ENCODE measurements around the gene PPTC7. TPM values are rescaled to one million over a fixed set of nuclear protein-coding genes. Genes with fewer than 3 reads are reported as not detected.

The PPTC7 gene
- total RNA-seq, 2 experiments from 2014 or later = 53.8 to 54.8 TPM

DNA sequence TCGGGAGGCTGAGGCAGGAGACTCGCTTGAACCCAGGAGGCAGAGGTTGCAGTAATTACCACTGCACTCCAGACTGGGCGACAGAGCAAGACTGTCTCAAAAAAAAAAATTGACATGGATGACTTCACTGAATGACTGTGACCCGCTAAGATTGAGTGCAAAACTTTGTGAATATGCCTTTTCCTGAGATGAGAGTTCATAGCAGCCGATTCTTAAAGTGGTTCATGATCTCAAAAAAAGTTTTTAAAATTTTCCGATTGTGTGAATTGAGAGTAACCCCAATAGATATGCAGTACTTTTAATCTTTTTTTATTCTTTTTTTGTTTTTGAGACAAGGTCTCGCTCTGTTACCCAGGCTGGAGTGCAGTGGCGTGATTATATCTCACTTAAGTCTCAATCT, 32.1 kb upstream of the PPTC7 start:
- H3K4me1 ChIP-seq (ENCODE audit: insufficient read depth, low read length) = peaks cover 17% of the 10 kb centered on the region
- POLR2A ChIA-PET = no interaction called here
- intact Hi-C loops (cut with DNase I, micrococcal nuclease) = loop anchor here (2.0 to 10.0 kb wide), 5 partner anchors 84 to 490 kb away; partner anchors contain the start of genes ATP2A2 (in 1 of the 2) and IFT81 (in 1 of the 2)

DNA sequence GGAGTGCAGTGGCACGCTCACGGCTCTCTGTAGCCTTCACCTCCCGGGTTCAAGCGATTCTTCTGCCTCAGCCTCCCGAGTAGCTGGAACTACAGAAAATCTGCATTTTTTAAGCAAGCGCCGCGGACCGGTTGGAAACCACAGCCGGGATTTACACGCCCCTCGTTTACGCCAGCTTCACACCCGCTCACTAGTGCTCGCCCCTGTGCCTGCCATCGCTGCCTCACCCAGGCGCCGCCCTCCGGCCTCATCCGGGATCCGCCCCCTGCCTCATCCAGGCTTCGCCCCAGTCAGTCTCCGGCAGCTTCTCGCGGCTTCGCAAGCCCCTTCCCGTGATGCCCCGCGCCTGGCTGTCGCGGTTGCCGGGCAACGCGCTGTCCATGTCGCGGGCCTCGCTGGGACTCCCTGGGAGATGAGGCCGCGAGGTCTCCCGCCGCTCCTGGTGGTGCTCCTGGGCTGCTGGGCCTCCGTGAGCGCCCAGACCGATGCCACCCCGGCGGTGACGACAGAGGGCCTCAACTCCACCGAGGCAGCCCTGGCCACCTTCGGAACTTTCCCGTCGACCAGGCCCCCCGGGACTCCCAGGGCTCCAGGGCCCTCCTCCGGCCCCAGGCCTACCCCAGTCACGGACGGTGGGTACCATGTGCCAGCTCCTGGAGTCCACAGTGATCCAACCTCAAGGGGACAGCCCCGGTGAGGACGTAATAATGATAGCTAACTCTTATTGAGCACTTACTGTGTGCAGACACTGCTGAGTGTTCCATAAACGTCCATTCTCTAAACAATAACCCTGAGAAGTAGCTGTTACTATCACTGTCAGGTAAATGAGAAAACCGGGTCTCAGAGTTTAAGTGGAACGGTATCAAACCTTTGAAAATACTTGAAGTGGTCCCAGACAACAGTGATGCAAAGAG, 30.9 kb upstream of the PPTC7 start, which contains the start of gene TCTN1:
TSS of gene TCTN1 (plus strand) at position 359 of the 914 bp plus-strand sequence. CDS start at position 413, 54 bp downstream.
- H3K4me3 ChIP-seq (ENCODE audit: low read length) = peak within 1 kb of the TSS; percentile 73
- TF ChIP-seq, protein P1, sequence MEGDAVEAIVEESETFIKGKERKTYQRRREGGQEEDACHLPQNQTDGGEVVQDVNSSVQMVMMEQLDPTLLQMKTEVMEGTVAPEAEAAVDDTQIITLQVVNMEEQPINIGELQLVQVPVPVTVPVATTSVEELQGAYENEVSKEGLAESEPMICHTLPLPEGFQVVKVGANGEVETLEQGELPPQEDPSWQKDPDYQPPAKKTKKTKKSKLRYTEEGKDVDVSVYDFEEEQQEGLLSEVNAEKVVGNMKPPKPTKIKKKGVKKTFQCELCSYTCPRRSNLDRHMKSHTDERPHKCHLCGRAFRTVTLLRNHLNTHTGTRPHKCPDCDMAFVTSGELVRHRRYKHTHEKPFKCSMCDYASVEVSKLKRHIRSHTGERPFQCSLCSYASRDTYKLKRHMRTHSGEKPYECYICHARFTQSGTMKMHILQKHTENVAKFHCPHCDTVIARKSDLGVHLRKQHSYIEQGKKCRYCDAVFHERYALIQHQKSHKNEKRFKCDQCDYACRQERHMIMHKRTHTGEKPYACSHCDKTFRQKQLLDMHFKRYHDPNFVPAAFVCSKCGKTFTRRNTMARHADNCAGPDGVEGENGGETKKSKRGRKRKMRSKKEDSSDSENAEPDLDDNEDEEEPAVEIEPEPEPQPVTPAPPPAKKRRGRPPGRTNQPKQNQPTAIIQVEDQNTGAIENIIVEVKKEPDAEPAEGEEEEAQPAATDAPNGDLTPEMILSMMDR (IDR thresholded peaks at IDR 0.05) = no peak
- Mint-ChIP-seq H3K4me3 (peak within 1 kb of the TSS; percentile 89), H3K36me3 (ENCODE audit: low read depth) (no peaks in the 10 kb centered on the region), H3K4me1 (ENCODE audit: low read depth) (peaks cover 4% of the 10 kb centered on the region), H3K9me3 (no peaks in the 10 kb centered on the region), H3K27ac (peak within 1 kb of the TSS; percentile 83), H3K27me3 (no peaks in the 10 kb centered on the region)
- peaks cover 17% of the 10 kb centered on the region for H3K4me1 ChIP-seq (ENCODE audit: insufficient read depth, low read length)
- no peaks in the 10 kb centered on the region for H3K27me3 ChIP-seq (ENCODE audit: control insufficient read depth in 1 of 2, insufficient read depth in 2 of 2, low read length in 2 of 2)
- POLR2A ChIA-PET = interaction anchor here (0.6 to 2.1 kb wide), 22 partner anchors 8 to 233 kb away, joined by 3 to 20 read pairs (median 4); partner anchors contain the start of genes ARPC3, CCDC63, FAM216A and GPN3
- no peaks in the 10 kb centered on the region for H3K36me3 ChIP-seq (ENCODE audit: insufficient read depth, low read length)
- intact Hi-C loops (cut with DNase I, micrococcal nuclease) = loop anchor here (2.0 to 10.0 kb wide), 4 partner anchors 85 to 489 kb away; partner anchors contain the start of genes ATP2A2 (in 1 of the 2) and IFT81 (in 1 of the 2)
- CTCF ChIA-PET = interaction anchor here (1.3 to 3.2 kb wide), 5 partner anchors 12 to 183 kb away, joined by 4 to 16 read pairs (median 8); partner anchors contain the start of genes ARPC3, FAM216A and GPN3
- H3K9me3 ChIP-seq (ENCODE audit: control insufficient read depth in 1 of 2, insufficient read depth in 1 of 2, low read length in 2 of 2) = no peaks in the 10 kb centered on the region
- peak; percentile 91 to 98 (median 96) for DNase-seq
- peak within 1 kb of the TSS; percentile 61 to 68 for H3K27ac ChIP-seq (ENCODE audit: low read depth in 1 of 2, low read length in 2 of 2)
- peak; percentile 99 for ATAC-seq (ENCODE audit: poor library complexity)

More for the DNA sequence above, 32.1 kb upstream of the PPTC7 start:
- Histone ChIP-seq H3K27ac (ENCODE audit: low read depth in 1 of 2, low read length in 2 of 2) (no peak overlapping the region), H3K4me3 (ENCODE audit: low read length) (no peak overlapping the region), H3K36me3 (ENCODE audit: insufficient read depth, low read length) (no peaks in the 10 kb centered on the region), H3K27me3 (ENCODE audit: control insufficient read depth in 1 of 2, insufficient read depth in 2 of 2, low read length in 2 of 2) (no peaks in the 10 kb centered on the region), H3K9me3 (ENCODE audit: control insufficient read depth in 1 of 2, insufficient read depth in 1 of 2, low read length in 2 of 2) (no peaks in the 10 kb centered on the region)
- Mint-ChIP-seq H3K4me1 (ENCODE audit: low read depth) (peaks cover 4% of the 10 kb centered on the region), H3K9me3 (no peaks in the 10 kb centered on the region), H3K27ac (no peak overlapping the region), H3K4me3 (peak overlapping the region; percentile 58), H3K27me3 (no peaks in the 10 kb centered on the region), H3K36me3 (ENCODE audit: low read depth) (no peaks in the 10 kb centered on the region)
- CTCF ChIA-PET = interaction anchor here (1.3 to 3.2 kb wide), 4 partner anchors 63 to 184 kb away, joined by 4 to 16 read pairs (median 11); partner anchors contain the start of genes ARPC3, FAM216A and GPN3
- no peak for ATAC-seq (ENCODE audit: poor library complexity)
- TF ChIP-seq, protein P1 (IDR thresholded peaks at IDR 0.05) = no peak
- DNase-seq = no peak

DNA sequence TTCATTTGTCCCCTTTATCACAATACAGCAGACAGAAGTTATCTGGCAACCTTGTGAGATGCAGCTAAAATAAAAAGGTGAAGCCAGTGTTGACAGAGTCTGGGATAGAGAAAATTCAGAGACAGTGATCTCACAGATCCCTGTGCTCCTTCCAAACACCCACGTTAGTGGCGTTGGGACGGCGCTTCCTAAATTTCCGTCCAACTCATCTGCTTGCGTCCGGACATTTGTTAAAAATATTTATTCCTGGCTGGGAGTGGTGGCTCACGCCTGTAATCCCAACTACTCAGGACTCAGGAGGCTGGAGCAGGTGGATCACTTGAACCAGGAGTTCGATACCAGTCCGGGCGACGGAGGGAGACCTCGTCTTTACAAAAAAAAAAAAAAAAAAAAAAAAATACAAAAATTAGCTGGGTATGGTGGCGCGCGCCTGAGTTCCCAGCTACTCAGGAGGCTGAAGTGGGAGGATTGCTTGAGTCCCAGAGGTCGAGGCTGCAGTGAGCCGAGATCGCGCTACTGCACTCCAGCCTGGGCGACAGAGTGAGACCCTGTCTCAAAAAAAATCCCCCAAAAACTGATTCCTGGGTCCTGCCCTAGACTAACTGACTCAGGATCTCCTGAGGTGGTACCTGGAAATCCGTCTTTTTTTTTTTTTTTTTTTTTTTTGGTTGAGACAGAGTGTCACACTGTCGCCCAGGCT, 30.1 kb upstream of the PPTC7 start:
- TF ChIP-seq, protein P1 (IDR thresholded peaks at IDR 0.05) = no peak
- intact Hi-C loops (cut with DNase I, micrococcal nuclease) = loop anchor here in 1 of 2 experiments (10.0 kb wide), 2 partner anchors 328 to 488 kb away; partner anchors contain the start of genes ATP2A2 and IFT81
- no peaks in the 10 kb centered on the region for H3K36me3 Mint-ChIP-seq (ENCODE audit: low read depth)
- no peaks in the 10 kb centered on the region for H3K9me3 ChIP-seq (ENCODE audit: control insufficient read depth in 1 of 2, insufficient read depth in 1 of 2, low read length in 2 of 2)
- peak overlapping the region; percentile 83 for H3K27ac Mint-ChIP-seq
- H3K4me1 Mint-ChIP-seq (ENCODE audit: low read depth) = peaks cover 4% of the 10 kb centered on the region
- peaks cover 17% of the 10 kb centered on the region for H3K4me1 ChIP-seq (ENCODE audit: insufficient read depth, low read length)
- ATAC-seq (ENCODE audit: poor library complexity) (no peak), DNase-seq (peak in 1 of 14 experiments; percentile 27)
- CTCF ChIA-PET = interaction anchor here (1.4 to 3.2 kb wide), 4 partner anchors 11 to 163 kb away, joined by 4 to 16 read pairs (median 10); partner anchors contain the start of genes ARPC3, FAM216A and GPN3
- peak overlapping the region; percentile 73 for H3K4me3 ChIP-seq (ENCODE audit: low read length)
- peak overlapping the region in 1 of 2 donors; percentile 61 for H3K27ac ChIP-seq (ENCODE audit: low read depth in 1 of 2, low read length in 2 of 2)
- H3K27me3 ChIP-seq (ENCODE audit: control insufficient read depth in 1 of 2, insufficient read depth in 2 of 2, low read length in 2 of 2) = no peaks in the 10 kb centered on the region
- no peaks in the 10 kb centered on the region for H3K27me3 Mint-ChIP-seq
- POLR2A ChIA-PET = interaction anchor here (0.6 to 2.1 kb wide), 21 partner anchors 7 to 163 kb away, joined by 3 to 20 read pairs (median 4); partner anchors contain the start of genes ARPC3, FAM216A, GPN3 and PPP1CC
- no peaks in the 10 kb centered on the region for H3K9me3 Mint-ChIP-seq
- H3K4me3 Mint-ChIP-seq = peak overlapping the region; percentile 89
- no peaks in the 10 kb centered on the region for H3K36me3 ChIP-seq (ENCODE audit: insufficient read depth, low read length)

All from CD4-positive, alpha-beta T cell (primary cell).